ENCODE data around the gene ANKRD45. TPM values are rescaled to one million over a fixed set of nuclear protein-coding genes. Genes with fewer than 3 reads are reported as not detected.
"Not testable (repeated sequence)": the region's sequence is repeated elsewhere in the genome, so short reads cannot be mapped to it uniquely, and the experiment has no call there.

The ANKRD45 gene
- polyA plus RNA-seq, 3 donors, result 4.2 to 5.8 (median 4.4) TPM

DNA sequence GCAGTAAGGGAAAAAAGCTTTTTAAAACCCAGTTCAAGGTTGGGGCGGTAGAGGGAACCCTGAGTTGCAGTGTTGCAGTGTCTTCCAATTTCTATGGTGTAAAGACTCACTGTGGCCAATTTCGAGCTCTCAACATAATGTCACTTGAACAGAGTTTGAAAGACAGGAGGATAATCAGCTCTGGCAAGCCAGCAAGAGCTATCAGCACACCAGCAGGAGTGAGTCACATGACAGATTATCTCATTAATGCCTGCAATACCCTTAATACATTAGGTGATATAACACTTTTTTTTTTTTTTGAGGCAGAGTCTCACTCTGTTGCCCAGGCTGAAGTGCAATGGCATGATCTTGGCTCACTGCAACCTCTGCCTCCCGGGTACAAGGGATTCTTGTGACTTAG lies 89.6 kb downstream of the ANKRD45 start:
- DNase-seq, result no peak

GRCh38 chr1:173573596-173573995 lies 96.1 kb downstream of the ANKRD45 start:
- no peak for DNase-seq

- no peak for DNase-seq
Measured at GRCh38 chr1:173572201-173572873, 97.3 kb downstream of the ANKRD45 start.

DNA sequence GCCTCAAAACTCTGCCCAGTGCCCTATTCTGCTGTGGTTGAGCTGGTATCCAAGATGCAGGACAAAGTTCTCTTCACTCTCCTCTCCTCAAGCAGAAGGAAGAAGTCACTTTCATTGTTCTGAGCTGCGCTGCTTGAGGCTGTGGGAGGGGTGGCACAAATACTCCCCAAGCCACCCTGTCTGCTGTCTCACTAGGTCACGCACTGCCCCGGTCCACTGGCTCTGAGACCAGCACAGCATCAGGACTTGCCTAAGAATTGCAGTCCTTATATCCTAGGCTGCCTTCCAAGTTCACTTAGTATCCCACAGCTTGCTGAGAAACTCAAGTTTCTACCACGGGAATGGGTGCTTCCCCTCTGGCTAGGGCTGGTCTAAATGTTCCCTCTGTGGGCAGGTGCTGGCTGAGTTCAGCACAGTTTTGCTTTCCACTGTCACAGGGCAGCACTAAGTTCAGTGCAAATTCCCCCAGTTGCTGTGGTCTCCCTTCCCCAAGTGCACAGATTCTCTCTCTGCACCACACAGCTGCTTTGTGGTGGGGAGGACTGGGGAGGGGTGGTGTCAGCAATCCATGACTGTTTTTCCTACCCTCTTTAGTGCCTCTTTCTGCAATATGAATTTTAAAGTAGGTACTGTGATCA lies 99.2 kb downstream of the ANKRD45 start:
- no peak for DNase-seq

GRCh38 chr1:173568483-173568882 lies 101.2 kb downstream of the ANKRD45 start:
- no peak for DNase-seq

GRCh38 chr1:173563846-173564245 lies 105.8 kb downstream of the ANKRD45 start:
- not testable (repeated sequence) for DNase-seq

DNA sequence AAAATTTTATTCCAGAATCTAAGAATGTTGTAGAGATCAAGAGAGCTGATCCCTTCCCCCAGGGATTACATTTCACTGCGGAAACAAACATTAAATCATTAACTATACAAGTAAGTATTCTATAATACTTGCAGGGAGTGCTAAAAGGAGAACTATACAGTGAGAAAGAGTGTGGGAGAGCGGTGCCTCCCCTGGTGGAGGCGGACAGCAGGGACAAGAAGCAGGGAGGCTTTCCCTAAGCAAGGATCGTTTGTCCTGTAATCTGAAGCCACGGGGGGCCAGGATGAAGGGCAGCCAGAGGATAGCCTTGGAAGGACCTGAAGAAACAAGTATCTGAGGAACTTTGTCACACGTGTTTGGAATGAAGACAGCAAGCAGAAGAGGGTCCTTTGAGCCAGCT lies 106.8 kb downstream of the ANKRD45 start:
- DNase-seq, result no peak

GRCh38 chr1:173561263-173561662 lies 108.4 kb downstream of the ANKRD45 start:
- no peak for DNase-seq

GRCh38 chr1:173560285-173560880 lies 109.3 kb downstream of the ANKRD45 start:
- no peak for DNase-seq

Other genes starting within 250 kb of the ANKRD45 start
- gene PRDX6, start 192.5 kb downstream of the ANKRD45 start, polyA plus RNA-seq (ENCODE audit: insufficient read length in 3 of 3), result 100 to 1,000 TPM; 344 to 366 (median 348) TPM
- under 1 TPM; 0.04 to 0.20 (median 0.10) TPM for gene SLC9C2, start 66.8 kb downstream of the ANKRD45 start, polyA plus RNA-seq (ENCODE audit: insufficient read length in 3 of 3)
- not detected for gene TEX50, start 34.5 kb downstream of the ANKRD45 start, polyA plus RNA-seq (ENCODE audit: insufficient read length in 3 of 3)
- gene KLHL20, start 45.1 kb upstream of the ANKRD45 start, polyA plus RNA-seq (ENCODE audit: insufficient read length in 3 of 3), result 10 to 100 TPM; 20.4 to 21.5 (median 21.3) TPM
- gene DARS2, start 154.8 kb upstream of the ANKRD45 start, polyA plus RNA-seq (ENCODE audit: insufficient read length in 3 of 3), result 10 to 100 TPM; 23.5 to 27.4 (median 27.2) TPM
- 10 to 100 TPM in 2 of 3 donors, 1 to 10 TPM in 1; 9.9 to 12.6 (median 11.3) TPM for gene CENPL, start 155.0 kb upstream of the ANKRD45 start, polyA plus RNA-seq (ENCODE audit: insufficient read length in 3 of 3)
- gene GAS5, start 198.1 kb upstream of the ANKRD45 start, polyA plus RNA-seq (ENCODE audit: insufficient read length in 3 of 3), result 100 to 1,000 TPM; 514 to 715 (median 568) TPM
- gene ZBTB37, start 198.5 kb upstream of the ANKRD45 start, polyA plus RNA-seq (ENCODE audit: insufficient read length in 3 of 3), result 10 to 100 TPM in 2 of 3 donors, 1 to 10 TPM in 1; 6.2 to 13.7 (median 13.2) TPM
- under 1 TPM in 2 of 3 donors, not detected in 1; 0.75 to 0.84 TPM for gene SERPINC1, start 247.5 kb upstream of the ANKRD45 start, polyA plus RNA-seq (ENCODE audit: insufficient read length in 3 of 3)